HFF-Myc (cell line): ENCODE data around the gene DLEC1.

Experiments used
- DNase-seq: peaks from one replicate; pipeline ENCODE4 v3.0.0-alpha.2; 2011; ENCODE audit warnings: low read depth; ENCODE audit errors: extremely low read depth
- H3K4me3 ChIP-seq: replicated peaks from 2 replicates; pipeline ENCODE4 v1.5.1; 2011; ENCODE audit warnings: low read depth, mild to moderate bottlenecking, control low read depth, low read length
- TF ChIP-seq, protein P1 (sequence below): IDR thresholded peaks from 2 replicates; pipeline ENCODE4 v1.5.1; 2012; ENCODE audit warnings: mild to moderate bottlenecking, low read depth, low read length, control low read depth; ENCODE audit errors: missing control alignments

Gene DLEC1

DNA sequence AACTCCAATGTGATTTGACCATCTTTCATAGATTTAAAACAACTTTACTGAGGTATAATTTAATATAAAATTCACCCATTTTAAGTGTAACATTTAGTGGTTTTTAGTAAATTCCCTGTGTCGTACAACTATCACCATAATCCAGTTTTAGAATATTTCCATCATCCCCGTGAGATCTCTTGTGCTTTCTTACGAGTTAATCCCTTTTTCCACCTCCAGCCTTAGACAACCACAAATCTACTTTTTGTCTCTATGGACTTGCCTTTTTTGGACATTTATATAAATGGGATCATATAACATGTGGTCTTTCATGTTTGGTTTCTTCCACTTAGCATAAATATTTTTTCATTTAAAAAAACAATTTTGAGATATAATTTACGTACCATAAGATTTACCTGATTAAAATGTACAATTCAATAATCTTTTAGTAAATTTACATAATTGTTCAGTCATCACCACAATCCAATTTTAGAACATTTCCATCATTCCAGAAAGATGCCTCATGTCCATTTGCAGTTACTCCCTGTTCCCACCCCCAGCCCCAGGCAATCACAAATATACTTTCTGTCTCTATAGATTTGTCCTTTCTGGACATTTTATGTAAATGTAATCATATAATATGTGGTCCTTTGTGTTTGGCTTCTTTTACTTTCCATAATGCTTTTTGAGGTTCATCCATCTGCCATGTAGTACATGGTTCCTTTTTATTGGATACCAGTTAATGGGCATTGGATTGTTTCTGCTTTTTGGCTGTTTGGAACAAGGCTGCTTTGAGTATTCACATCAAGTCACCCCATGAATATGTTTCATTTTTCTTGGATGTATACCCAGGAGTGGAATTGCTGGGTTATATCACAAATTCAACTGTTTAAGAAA is 129.4 kb downstream of the DLEC1 start:
- TF ChIP-seq, protein P1, sequence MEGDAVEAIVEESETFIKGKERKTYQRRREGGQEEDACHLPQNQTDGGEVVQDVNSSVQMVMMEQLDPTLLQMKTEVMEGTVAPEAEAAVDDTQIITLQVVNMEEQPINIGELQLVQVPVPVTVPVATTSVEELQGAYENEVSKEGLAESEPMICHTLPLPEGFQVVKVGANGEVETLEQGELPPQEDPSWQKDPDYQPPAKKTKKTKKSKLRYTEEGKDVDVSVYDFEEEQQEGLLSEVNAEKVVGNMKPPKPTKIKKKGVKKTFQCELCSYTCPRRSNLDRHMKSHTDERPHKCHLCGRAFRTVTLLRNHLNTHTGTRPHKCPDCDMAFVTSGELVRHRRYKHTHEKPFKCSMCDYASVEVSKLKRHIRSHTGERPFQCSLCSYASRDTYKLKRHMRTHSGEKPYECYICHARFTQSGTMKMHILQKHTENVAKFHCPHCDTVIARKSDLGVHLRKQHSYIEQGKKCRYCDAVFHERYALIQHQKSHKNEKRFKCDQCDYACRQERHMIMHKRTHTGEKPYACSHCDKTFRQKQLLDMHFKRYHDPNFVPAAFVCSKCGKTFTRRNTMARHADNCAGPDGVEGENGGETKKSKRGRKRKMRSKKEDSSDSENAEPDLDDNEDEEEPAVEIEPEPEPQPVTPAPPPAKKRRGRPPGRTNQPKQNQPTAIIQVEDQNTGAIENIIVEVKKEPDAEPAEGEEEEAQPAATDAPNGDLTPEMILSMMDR = no peak
- peak overlapping the region; percentile 83 for H3K4me3 ChIP-seq
- DNase-seq = no peak

DNA sequence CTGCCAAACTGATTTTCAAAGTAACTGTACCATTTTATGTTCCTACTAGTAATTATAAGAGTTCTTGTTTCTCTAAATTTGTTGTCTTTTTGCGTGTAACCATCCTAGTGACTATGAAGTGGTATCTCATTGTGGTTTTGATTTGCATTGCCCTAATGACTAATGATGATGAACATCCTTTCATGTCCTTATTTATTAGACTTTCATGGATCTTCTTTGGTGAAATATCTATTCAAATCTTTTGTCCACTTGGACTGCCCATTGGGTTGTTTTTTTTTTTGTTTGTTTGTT is 130.0 kb downstream of the DLEC1 start:
- DNase-seq = no peak
- no peak overlapping the region for H3K4me3 ChIP-seq
- TF ChIP-seq, protein P1 = no peak

DNA sequence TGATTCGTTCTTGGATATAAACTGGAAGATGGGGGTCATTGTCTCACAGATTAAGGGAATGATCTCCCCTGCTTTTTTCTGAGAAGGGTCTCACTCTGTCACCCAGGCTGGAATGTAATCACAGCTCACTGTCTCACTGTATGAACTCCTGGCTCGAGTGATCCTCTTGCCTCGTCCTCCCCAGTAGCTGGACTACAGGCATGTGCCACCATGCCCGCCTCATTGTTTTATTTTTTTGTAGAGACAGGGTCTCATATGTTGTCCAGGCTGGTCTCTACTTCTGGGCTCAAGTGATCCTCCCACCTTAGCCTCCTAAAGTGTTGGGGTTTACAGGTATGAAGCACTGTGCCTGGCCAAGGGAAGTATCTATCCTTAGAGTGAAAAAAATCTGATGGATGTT is 131.7 kb downstream of the DLEC1 start:
- no peak for DNase-seq
- no peak overlapping the region for H3K4me3 ChIP-seq
- TF ChIP-seq, protein P1 = no peak

DNA sequence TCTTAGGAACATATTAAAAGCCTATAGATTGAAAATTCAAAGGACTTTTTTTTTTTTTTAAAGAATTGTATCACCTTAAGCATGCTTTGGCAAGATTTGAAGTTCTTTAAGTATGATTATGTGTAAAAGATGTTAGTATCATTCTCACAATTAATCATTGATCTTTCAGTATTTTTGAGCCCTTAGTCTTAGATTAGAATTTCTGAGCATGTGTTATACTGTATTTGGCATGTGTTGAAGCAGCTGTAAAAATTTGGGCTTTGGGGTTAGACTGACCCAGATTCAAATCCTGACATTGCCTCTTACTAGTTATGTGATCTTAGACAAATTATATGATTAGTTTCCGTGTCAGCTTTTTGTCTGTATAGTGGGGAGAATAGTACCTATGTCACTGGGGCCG is 132.6 kb downstream of the DLEC1 start:
- DNase-seq = no peak
- TF ChIP-seq, protein P1 = no peak
- H3K4me3 ChIP-seq = no peak overlapping the region
